GM04503 (cell line): Measurements from ENCODE around the gene LRRC28.
"Not testable (repeated sequence)": the region's sequence is repeated elsewhere in the genome, so short reads cannot be mapped to it uniquely, and the experiment has no call there.

ENCODE experiments used
- DNase-seq: peaks from one replicate; pipeline ENCODE4 v3.0.0-alpha.2; 2012; ENCODE audit warnings: low read depth

LRRC28 gene

GRCh38 chr15:99396375-99396774 lies 145.1 kb downstream of the LRRC28 start:
- no peak for DNase-seq

DNA sequence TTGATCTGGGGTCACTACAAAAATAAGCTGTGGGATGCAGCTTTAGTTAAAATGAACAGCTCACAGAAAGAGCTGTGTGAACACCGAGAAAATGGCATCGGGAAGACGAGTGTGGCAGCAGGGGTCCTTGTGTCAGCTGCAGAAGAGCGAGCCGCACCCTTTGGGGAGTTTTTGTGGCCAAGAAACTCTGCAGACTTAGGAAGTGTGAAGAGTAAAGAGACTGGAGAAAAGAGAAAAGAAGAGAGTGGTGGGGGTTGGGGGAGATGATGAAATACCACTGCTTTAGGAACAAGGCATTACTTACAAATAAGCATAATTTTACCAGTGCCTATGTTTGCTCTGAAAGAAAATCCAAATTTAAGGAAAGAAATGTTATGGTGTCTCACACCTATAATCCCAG lies 147.8 kb downstream of the LRRC28 start:
- DNase-seq: no peak

- no peak for DNase-seq
Measured at GRCh38 chr15:99399618-99400017, 148.3 kb downstream of the LRRC28 start.

DNA sequence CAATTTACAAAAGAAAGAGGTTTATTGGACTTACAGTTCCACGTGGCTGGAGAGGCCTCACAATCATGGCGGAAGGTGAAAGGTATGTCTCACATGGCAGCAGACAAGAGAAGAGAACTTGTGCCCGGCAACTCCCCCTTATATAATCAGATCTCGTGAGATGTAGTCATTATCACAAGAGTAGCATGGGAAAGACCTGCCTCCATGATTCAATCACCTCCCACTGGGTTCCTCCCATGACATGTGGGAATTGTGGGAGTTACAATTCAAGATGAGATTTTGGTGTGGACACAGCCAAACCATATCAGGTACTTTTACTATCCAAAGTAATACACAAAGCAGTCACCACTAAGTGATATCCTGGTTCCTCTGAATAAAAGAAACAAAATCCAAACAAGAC lies 149.9 kb downstream of the LRRC28 start:
- not testable (repeated sequence) for DNase-seq

- no peak for DNase-seq
Measured at GRCh38 chr15:99402014-99402729, 150.9 kb downstream of the LRRC28 start.

GRCh38 chr15:99403597-99403996 lies 152.3 kb downstream of the LRRC28 start:
- DNase-seq: no peak

DNA sequence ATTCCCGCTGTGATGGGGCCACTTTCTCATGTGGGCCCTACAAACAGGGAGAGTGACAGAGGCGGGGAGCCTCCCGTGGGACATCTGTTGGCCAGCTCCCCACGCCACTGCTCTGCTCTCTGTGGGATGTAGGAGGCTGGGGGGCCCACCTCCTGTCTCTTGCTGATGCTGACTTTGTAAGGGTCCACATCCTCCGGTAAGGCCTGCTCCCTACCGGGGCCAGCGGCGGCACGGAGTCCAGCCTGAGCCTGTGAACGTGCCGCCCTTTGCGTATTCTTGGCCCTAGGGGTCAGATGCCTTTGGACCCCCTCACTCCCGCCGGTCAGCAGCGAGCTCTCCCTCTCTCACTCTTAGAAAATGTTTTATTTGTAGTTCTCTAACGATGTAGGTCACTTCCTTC lies 153.2 kb downstream of the LRRC28 start:
- DNase-seq: no peak

- DNase-seq: no peak
Measured at GRCh38 chr15:99406120-99406519, 154.8 kb downstream of the LRRC28 start.

GRCh38 chr15:99406716-99407487 lies 155.6 kb downstream of the LRRC28 start:
- no peak for DNase-seq

- no peak for DNase-seq
Measured at GRCh38 chr15:99407716-99408115, 156.4 kb downstream of the LRRC28 start.

DNA sequence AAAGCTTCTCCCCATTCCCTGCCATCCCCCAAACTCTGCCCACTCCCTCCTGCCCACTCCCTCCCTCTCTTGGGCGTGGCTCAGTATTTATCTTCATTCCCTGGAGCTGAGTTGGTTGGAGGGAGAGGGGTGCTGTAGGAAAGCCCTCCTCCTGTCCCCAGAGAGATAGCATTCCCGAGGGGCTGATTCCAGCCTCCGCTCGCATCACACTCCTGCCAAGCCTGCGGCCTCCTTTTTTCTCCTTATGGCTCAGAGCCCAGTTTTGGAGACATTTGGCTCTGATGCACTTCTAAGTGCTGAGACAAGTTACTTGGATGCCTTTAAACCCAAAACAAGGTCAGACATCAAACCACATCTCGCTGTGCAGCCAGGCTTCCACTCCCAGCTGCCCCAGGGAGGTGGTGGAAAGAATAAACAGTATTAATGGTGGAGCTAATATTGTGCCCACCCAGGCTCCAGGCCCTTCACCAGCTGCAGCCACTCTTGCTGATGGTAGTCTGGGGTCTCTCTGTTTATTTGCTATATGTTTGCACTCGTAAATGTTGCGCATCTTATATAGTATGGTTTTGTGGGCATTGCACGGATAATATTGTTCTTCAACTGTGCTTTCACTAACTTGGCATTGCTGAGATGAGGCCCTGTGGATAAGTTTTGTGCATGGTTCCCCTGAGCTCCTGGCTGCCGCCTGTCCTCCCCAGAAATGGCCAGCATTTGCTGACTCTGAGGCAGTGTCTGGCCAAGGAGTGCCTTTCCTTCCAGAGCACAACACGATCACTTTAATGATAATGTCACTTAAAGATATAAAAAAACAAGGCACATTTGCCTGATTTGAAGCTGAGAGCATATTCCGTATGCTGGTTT lies 157.2 kb downstream of the LRRC28 start:
- DNase-seq: peak; percentile 75

DNA sequence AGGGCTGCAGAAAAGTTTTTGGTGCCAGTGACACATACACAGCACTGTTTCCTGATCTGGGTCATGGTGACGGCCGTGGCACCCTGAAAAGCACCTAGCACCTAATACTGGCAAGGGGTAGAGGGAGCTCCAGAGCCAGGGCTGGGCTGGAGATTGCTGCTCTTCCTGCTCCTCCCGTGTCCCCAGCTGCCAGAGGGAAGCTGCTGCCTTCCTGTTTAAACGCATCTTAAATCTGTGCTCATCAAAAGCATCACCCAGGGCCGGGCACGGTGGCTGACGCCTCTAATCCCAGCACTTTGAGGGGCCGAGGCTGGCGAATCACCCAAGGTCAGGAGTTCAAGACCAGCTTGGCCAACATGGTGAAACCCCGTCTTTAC lies 157.8 kb downstream of the LRRC28 start:
- no peak for DNase-seq

- DNase-seq: no peak
Measured at GRCh38 chr15:99409560-99409959, 158.3 kb downstream of the LRRC28 start.

DNA sequence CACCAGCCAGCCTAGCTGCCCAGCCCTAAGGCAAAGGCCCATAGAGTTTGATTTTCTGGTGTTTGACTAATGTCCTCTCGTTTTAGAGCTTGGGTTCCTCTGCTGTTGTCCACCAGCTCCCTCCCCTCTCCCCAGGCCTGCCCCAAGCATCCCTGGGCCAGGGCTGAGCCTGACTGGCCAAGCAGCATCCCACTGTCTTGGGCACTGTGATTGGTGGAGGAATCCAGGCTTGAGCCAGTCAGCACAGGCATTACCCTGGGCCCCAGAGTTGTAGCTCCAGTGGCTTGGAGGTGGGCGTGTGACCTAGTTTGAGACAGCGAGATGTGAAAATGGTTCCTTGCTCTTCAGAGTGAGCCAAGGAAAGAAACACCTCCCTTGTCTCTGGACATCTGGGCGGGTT lies 159.2 kb downstream of the LRRC28 start:
- no peak for DNase-seq

DNA sequence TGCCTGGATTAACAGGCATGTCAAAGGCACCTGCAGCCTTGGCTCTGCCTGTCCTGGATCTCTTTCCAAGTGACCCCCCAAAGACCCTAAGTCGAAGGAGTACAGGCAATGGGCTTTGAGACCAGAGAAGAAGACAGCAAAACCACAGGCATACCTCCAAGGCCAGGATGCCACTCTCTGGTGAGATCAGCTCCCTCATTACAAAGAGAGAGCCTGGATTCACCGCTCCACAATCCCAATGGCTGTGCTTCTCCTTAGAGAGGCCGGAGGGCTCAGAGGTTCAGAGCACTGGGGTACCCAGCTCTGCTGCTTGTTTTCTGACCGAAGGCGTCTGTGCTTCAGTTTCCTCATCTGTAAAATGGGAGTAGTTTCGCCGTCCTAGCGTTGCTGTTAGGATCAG lies 160.0 kb downstream of the LRRC28 start:
- no peak for DNase-seq

- no peak for DNase-seq
Measured at GRCh38 chr15:99412082-99412481, 160.8 kb downstream of the LRRC28 start.

GRCh38 chr15:99412626-99413025 lies 161.3 kb downstream of the LRRC28 start:
- no peak for DNase-seq

GRCh38 chr15:99413955-99414754 lies 162.9 kb downstream of the LRRC28 start:
- DNase-seq: no peak

DNA sequence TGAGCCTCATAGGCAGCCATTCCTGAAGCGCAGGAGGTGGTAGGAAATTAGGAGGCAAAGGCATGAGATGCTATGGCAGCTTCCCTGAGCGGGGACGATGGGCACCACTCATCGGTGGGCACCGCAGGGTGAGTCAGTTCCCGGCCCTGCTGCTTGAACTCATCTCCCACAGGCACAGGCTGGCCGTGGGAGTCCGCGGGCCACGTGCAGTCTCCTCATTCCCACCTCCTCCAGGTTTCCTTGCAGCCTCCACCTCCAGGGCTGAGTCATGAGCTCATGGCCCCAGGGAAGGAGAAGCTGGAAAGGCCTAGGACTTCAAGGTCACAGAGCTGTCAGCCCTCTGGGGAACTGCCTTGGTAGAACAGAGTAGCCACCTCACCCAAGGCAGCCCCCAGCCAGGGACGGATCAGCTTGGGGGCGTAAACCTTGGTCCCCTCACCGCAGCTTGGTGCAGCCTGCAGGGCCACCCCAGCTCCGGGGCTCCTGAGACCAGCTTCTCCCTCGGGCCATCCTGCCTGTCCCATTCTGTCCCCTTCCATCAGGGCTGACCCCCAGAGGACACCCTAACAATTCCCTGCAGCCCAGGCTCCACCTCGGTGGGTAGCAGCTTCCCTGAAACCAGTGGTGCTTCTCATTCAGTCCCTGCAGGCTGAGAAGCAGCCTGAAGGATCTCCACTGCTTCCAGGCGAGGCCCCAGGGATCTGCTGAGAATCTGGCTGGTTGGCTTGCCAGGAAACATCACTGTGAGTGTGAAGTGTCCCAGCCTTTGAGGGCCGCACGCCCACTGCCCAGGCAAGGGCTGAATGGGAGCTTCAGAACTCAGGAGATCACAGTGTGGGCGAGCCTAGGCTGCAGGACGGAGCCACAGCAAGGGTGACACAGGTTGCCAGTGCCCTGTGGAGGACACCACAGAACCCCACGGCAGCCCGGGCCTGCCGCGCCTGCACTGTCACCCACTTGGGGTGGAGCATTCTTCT lies 163.8 kb downstream of the LRRC28 start:
- no peak for DNase-seq
